DOHH2 (cell line): ENCODE measurements around the gene PAXX.

Experiments used
- H3F3A ChIP-seq: fragments of 200-600 bp; sonication (generic), shearing (Covaris generic); 2 replicates; pipeline ENCODE4 v1.6.0; 2016; ENCODE audit warnings: antibody characterized with exemption, mild to moderate bottlenecking; ENCODE audit not compliant: control insufficient read depth, insufficient read depth
- H3K27ac ChIP-seq: fragments of 200-600 bp; sonication (generic); 2 replicates; pipeline ENCODE4 v1.5.1; 2014; ENCODE audit warnings: low read depth, mild to moderate bottlenecking, low read length, moderate library complexity
- H3K27me3 ChIP-seq: fragments of 200-600 bp; sonication (generic); 2 replicates; pipeline ENCODE4 v1.6.1; 2014; ENCODE audit warnings: mild to moderate bottlenecking, low read length, mixed read lengths; ENCODE audit not compliant: control insufficient read depth
- H3K36me3 ChIP-seq: fragments of 200-600 bp; sonication (generic); 2 replicates; pipeline ENCODE4 v1.6.1; 2014; ENCODE audit warnings: mild to moderate bottlenecking, low read length, moderate library complexity, mixed read lengths; ENCODE audit not compliant: control insufficient read depth
- H3K4me1 ChIP-seq: fragments of 200-600 bp; sonication (generic); 2 replicates; pipeline ENCODE4 v1.6.1; 2014; ENCODE audit warnings: mild to moderate bottlenecking, low read length, mixed read lengths; ENCODE audit not compliant: control insufficient read depth
- H3K4me2 ChIP-seq: fragments of 200-600 bp; sonication (generic); 2 replicates; pipeline ENCODE4 v1.6.0; 2014; ENCODE audit warnings: mild to moderate bottlenecking, low read length, moderate library complexity
- H3K4me3 ChIP-seq: fragments of 200-600 bp; sonication (generic); 2 replicates; pipeline ENCODE4 v1.5.1; 2014; ENCODE audit warnings: mild to moderate bottlenecking, low read length, mixed read lengths
- H3K79me2 ChIP-seq: fragments of 200-600 bp; sonication (generic); 2 replicates; pipeline ENCODE4 v1.6.1; 2014; ENCODE audit warnings: mild to moderate bottlenecking, low read length, mixed read lengths; ENCODE audit not compliant: control insufficient read depth
- H3K9me2 ChIP-seq: fragments of 200-600 bp; sonication (generic); replicated peaks from 2 replicates; pipeline ENCODE4 v1.6.1; 2014; ENCODE audit warnings: mild to moderate bottlenecking, low read length, mixed read lengths; ENCODE audit not compliant: control insufficient read depth
- H3K9me3 ChIP-seq: fragments of 200-600 bp; sonication (generic); 2 replicates; pipeline ENCODE4 v1.6.1; 2014; ENCODE audit warnings: antibody characterized with exemption, low read length, mixed read lengths; ENCODE audit not compliant: control insufficient read depth, insufficient read depth
- H4K20me1 ChIP-seq: fragments of 200-600 bp; sonication (generic); 2 replicates; pipeline ENCODE4 v1.6.0; 2014; ENCODE audit warnings: low read depth, mild to moderate bottlenecking, antibody characterized with exemption, low read length, moderate library complexity; ENCODE audit not compliant: control insufficient read depth, insufficient read depth
- CTCF ChIP-seq: fragments of 200-600 bp; sonication (generic); IDR thresholded peaks from one replicate; pipeline ENCODE4 v1.5.1; 2014; ENCODE audit warnings: antibody characterized with exemption, mild to moderate bottlenecking, low read depth, low read length; ENCODE audit not compliant: poor library complexity, severe bottlenecking
- EZH2phosphoT487 ChIP-seq: fragments of 200-600 bp; sonication (generic); IDR thresholded peaks from 2 replicates; pipeline ENCODE4 v1.6.1; 2017; ENCODE audit warnings: borderline replicate concordance, mild to moderate bottlenecking, antibody characterized with exemption, low read length, moderate library complexity, mixed read lengths

Gene PAXX

GRCh38 chr9:136983167-136983566 lies 9.1 kb upstream of the PAXX start:
- no peaks in the 10 kb centered on the region for H3K9me2 ChIP-seq
- H4K20me1 ChIP-seq: no peaks in the 10 kb centered on the region
- no peaks in the 10 kb centered on the region for H3F3A ChIP-seq
- no peaks in the 10 kb centered on the region for H3K79me2 ChIP-seq
- no peaks in the 10 kb centered on the region for H3K9me3 ChIP-seq
- no peak for TF ChIP-seq EZH2phosphoT487
- no peak for TF ChIP-seq CTCF
- H3K4me2 ChIP-seq: no peak overlapping the region
- H3K36me3 ChIP-seq: no peaks in the 10 kb centered on the region
- H3K4me1 ChIP-seq: no peaks in the 10 kb centered on the region
- no peak overlapping the region for H3K27ac ChIP-seq
- peaks cover 21% of the 10 kb centered on the region for H3K27me3 ChIP-seq
- H3K4me3 ChIP-seq: no peak overlapping the region

- Histone ChIP-seq H3K27me3 (peaks cover 25% of the 10 kb centered on the region), H3K9me3 (no peaks in the 10 kb centered on the region), H3K9me2 (no peaks in the 10 kb centered on the region), H3K36me3 (no peaks in the 10 kb centered on the region), H3F3A (no peaks in the 10 kb centered on the region), H3K4me1 (no peaks in the 10 kb centered on the region), H3K79me2 (no peaks in the 10 kb centered on the region), H3K27ac (no peak overlapping the region), H3K4me3 (no peak overlapping the region), H4K20me1 (no peaks in the 10 kb centered on the region), H3K4me2 (no peak overlapping the region)
- TF ChIP-seq EZH2phosphoT487 (no peak), CTCF (no peak)
These were observed 8.4 kb upstream of the PAXX start for GRCh38 chr9:136983656-136984314.

- Histone ChIP-seq H3K4me1 (no peaks in the 10 kb centered on the region), H3K27me3 (peaks cover 29% of the 10 kb centered on the region), H3F3A (no peaks in the 10 kb centered on the region), H3K9me3 (no peaks in the 10 kb centered on the region), H3K4me2 (no peak overlapping the region), H3K27ac (no peak overlapping the region), H3K4me3 (no peak overlapping the region), H3K36me3 (no peaks in the 10 kb centered on the region), H4K20me1 (no peaks in the 10 kb centered on the region), H3K9me2 (no peaks in the 10 kb centered on the region), H3K79me2 (no peaks in the 10 kb centered on the region)
- TF ChIP-seq CTCF: no peak
- TF ChIP-seq EZH2phosphoT487: no peak
These were observed 7.7 kb upstream of the PAXX start for GRCh38 chr9:136984464-136985026.
